GM12872 (cell line): ENCODE measurements around the gene LAMB4.
A peak's percentile ranks its signal among the peaks of the same experiment; 100 is the strongest.

Source experiments
- CTCF ChIP-seq: IDR thresholded peaks from 3 replicates; pipeline ENCODE4 v1.5.1; 2011; ENCODE audit warnings: low read depth, mild to moderate bottlenecking, low read length, moderate library complexity; ENCODE audit not compliant: insufficient read depth

The LAMB4 gene

GRCh38 chr7:107989618-107990373 is 140.4 kb downstream of the LAMB4 start:
- no peak for TF ChIP-seq CTCF

- TF ChIP-seq CTCF, result 0 out of 3 replicates have a peak, but pooled peaks have one; percentile 12
Measured at GRCh38 chr7:107982918-107983389, 147.2 kb downstream of the LAMB4 start.

GRCh38 chr7:107982042-107982840 is 147.9 kb downstream of the LAMB4 start:
- TF ChIP-seq CTCF, result no peak

- no peak for TF ChIP-seq CTCF
Measured at GRCh38 chr7:107981466-107981865, 148.7 kb downstream of the LAMB4 start.

- no peak for TF ChIP-seq CTCF
Measured at GRCh38 chr7:107980671-107981190, 149.4 kb downstream of the LAMB4 start.

- no peak for TF ChIP-seq CTCF
Measured at GRCh38 chr7:107980171-107980570, 150.0 kb downstream of the LAMB4 start.

GRCh38 chr7:107978815-107979408 is 151.2 kb downstream of the LAMB4 start:
- TF ChIP-seq CTCF, result no peak
